ENCODE data around the gene PURA. TPM values are rescaled to one million over a fixed set of nuclear protein-coding genes. Genes with fewer than 3 reads are reported as not detected.

The PURA gene
- total and polyA plus RNA-seq, 2 of the 4 experiments (the other 2 are of a cell fraction), result 3.8 to 5.6 TPM

- no peak for TF ChIP-seq USF2 (IDR thresholded peaks at IDR 0.05; ENCODE audit: low read depth, low read length)
- no peak for TF ChIP-seq FOS (IDR thresholded peaks at IDR 0.05; ENCODE audit: low read depth, low read length)
Observed at GRCh38 chr5:140162781-140163180, 48.9 kb downstream of the PURA start (continued).

- 74% methylated on average over 4 of the region's 5 CpGs; no CpG with 5 or more reads in 1 of the 2 experiments for WGBS, 2 experiments (ENCODE audit: extremely low coverage in 2 of 2, insufficient read length in 1 of 2)
Observed at GRCh38 chr5:140165101-140165922, 51.4 kb downstream of the PURA start.

More at GRCh38 chr5:140165101-140165922, 51.4 kb downstream of the PURA start:
- no peak overlapping the region for H4K5ac ChIP-seq (ENCODE audit: low read depth, low read length)
- H2BK5ac ChIP-seq (ENCODE audit: low read depth, low read length, poor library complexity, severe bottlenecking), result no peak overlapping the region
- H4K20me1 ChIP-seq (ENCODE audit: insufficient read depth, low read length), result no peaks in the 10 kb centered on the region; the same call in 1 of the 2 replicates
- H3K14ac ChIP-seq (replicated peaks; ENCODE audit: low read depth, low read length), result no peak overlapping the region
- CTCF ChIA-PET, result no interaction called here
- H3K4me1 ChIP-seq (ENCODE audit: control insufficient read depth, insufficient read depth, low read length), result no peaks in the 10 kb centered on the region
- H3K36me3 ChIP-seq (ENCODE audit: control insufficient read depth, insufficient read depth, low read length), result no peaks in the 10 kb centered on the region
- DNase-seq, result no peak
- H2AK5ac ChIP-seq (ENCODE audit: low read depth, low read length), result no peak overlapping the region
- no peak overlapping the region for H3K4me2 ChIP-seq (ENCODE audit: low read depth, low read length)
- H3K9ac ChIP-seq (ENCODE audit: low read depth, low read length), result no peak overlapping the region
- POLR2A ChIA-PET (ENCODE audit: unreplicated experiment), result no interaction called here
- no peaks in the 10 kb centered on the region for H3K79me1 ChIP-seq (ENCODE audit: low read depth in 1 of 2, low read length in 2 of 2)
- H3K9me1 ChIP-seq (ENCODE audit: insufficient read depth, low read length), result no peaks in the 10 kb centered on the region
- H2BK15ac ChIP-seq (ENCODE audit: low read depth, low read length), result no peak overlapping the region
- H3K27me3 ChIP-seq (ENCODE audit: control insufficient read depth, insufficient read depth, low read length), result no peaks in the 10 kb centered on the region
- no TSS peak for BruUV-seq (replicated peaks)
- no peak overlapping the region for H2BK120ac ChIP-seq (ENCODE audit: low read depth, low read length)
- no peak overlapping the region for H4K8ac ChIP-seq (ENCODE audit: low read depth in 2 of 2, low read length in 2 of 2)
- H4K91ac ChIP-seq (ENCODE audit: insufficient read depth, low read depth, low read length), result no peak overlapping the region
- H2BK20ac ChIP-seq (ENCODE audit: low read depth, low read length), result no peak overlapping the region
- H3K9me3 ChIP-seq (ENCODE audit: control insufficient read depth, insufficient read depth, low read length), result no peaks in the 10 kb centered on the region
- H2AK9ac ChIP-seq (replicated peaks; ENCODE audit: low read depth, low read length, poor library complexity), result no peak overlapping the region
- peak overlapping the region; percentile 45 for H2AFZ ChIP-seq (replicated peaks; ENCODE audit: low read length, poor library complexity)
- ATAC-seq (ENCODE audit: low read depth), result no peak
- no peak overlapping the region for H3K23ac ChIP-seq (ENCODE audit: low read depth, low read length)
- TF ChIP-seq RFX5 (IDR thresholded peaks at IDR 0.05; ENCODE audit: low read depth, low read length), result no peak
- no peak for TF ChIP-seq BHLHE40 (IDR thresholded peaks at IDR 0.05; ENCODE audit: low read depth, low read length)
- no peak for TF ChIP-seq MAFK (IDR thresholded peaks at IDR 0.05; ENCODE audit: low read depth, low read length)
- no peak for TF ChIP-seq NFE2L2 (IDR thresholded peaks at IDR 0.05; ENCODE audit: low read depth, low read length)
- TF ChIP-seq CHD1 (IDR thresholded peaks at IDR 0.05; ENCODE audit: low read depth, low read length), result no peak
- TF ChIP-seq CEBPB (IDR thresholded peaks at IDR 0.05; ENCODE audit: low read depth, low read length), result no peak
- no peak for TF ChIP-seq POLR2A (IDR thresholded peaks at IDR 0.05; ENCODE audit: low read depth, low read length)
- TF ChIP-seq FOS (IDR thresholded peaks at IDR 0.05; ENCODE audit: low read depth, low read length), result no peak
- TF ChIP-seq RAD21 (IDR thresholded peaks at IDR 0.05; ENCODE audit: low read length), result no peak
- TF ChIP-seq RCOR1 (IDR thresholded peaks at IDR 0.05; ENCODE audit: insufficient replicate concordance, low read length), result no peak
- no peak for TF ChIP-seq USF2 (IDR thresholded peaks at IDR 0.05; ENCODE audit: low read depth, low read length)
- TF ChIP-seq ELK1 (IDR thresholded peaks at IDR 0.05; ENCODE audit: borderline replicate concordance, low read depth, low read length), result no peak
- no peak overlapping the region for H3K27ac ChIP-seq (ENCODE audit: insufficient read depth, low read length)
- in situ Hi-C loops (cut with MboI; ENCODE audit: low sequenced_read_pairs), result loop anchor here (5.0 to 10.0 kb wide), 2 partner anchors 93 to 381 kb away; no protein-coding TSS in a partner anchor
- no peak overlapping the region for H3K56ac ChIP-seq (ENCODE audit: extremely low read depth, insufficient read depth, low read length)
- dilution Hi-C loops (cut with HindIII; ENCODE audit: low sequenced_read_pairs, unreplicated experiment), result no loop called here
- H3K4me3 ChIP-seq (ENCODE audit: insufficient read depth, low read depth, low read length), result no peak overlapping the region
- no peak overlapping the region for H3K4ac ChIP-seq (ENCODE audit: low read depth, low read length)
- intact Hi-C loops (cut with micrococcal nuclease), result no loop called here
- H3K18ac ChIP-seq (ENCODE audit: low read depth, low read length), result no peak overlapping the region
